Thymus (tissue), 11 donors: ENCODE data around the gene ENTHD1. TPM values are rescaled to one million over a fixed set of nuclear protein-coding genes. Genes with fewer than 3 reads are reported as not detected.
A peak's percentile ranks its signal among the peaks of the same experiment; 100 is the strongest.
"Not testable (repeated sequence)": the region's sequence is repeated elsewhere in the genome, so short reads cannot be mapped to it uniquely, and the experiment has no call there.

Source experiments
- DNase-seq, 9 donors: peaks; one replicate each; pipeline ENCODE4 v3.0.0-alpha.2; 2013; ENCODE audit warnings: low spot score in 9 of 9, low read depth in 6 of 9, missing footprints in 1 of 9
- H3K27ac ChIP-seq, 2 donors: one replicate each; pipeline ENCODE4 v1.5.1; 2013; ENCODE audit warnings: control low read depth in 1 of 2, low read depth in 1 of 2, low read length in 1 of 2, mild to moderate bottlenecking in 1 of 2, moderate library complexity in 1 of 2
- H3K27me3 ChIP-seq, 2 donors: one replicate each; pipeline ENCODE4 v1.5.1; 2013; ENCODE audit warnings: low read length in 1 of 2; ENCODE audit not compliant: control insufficient read depth in 2 of 2, insufficient read depth in 1 of 2
- H3K36me3 ChIP-seq, 2 donors: one replicate each; pipeline ENCODE4 v1.5.1; 2013; ENCODE audit warnings: low read length in 1 of 2, mild to moderate bottlenecking in 1 of 2, moderate library complexity in 1 of 2; ENCODE audit not compliant: control insufficient read depth in 2 of 2, insufficient read depth in 2 of 2
- H3K4me1 ChIP-seq, 2 donors: one replicate each; pipeline ENCODE4 v1.5.1; 2013; ENCODE audit warnings: low read length in 2 of 2; ENCODE audit not compliant: control insufficient read depth in 2 of 2, insufficient read depth in 2 of 2
- H3K4me3 ChIP-seq, 2 donors: one replicate each; pipeline ENCODE4 v1.5.1; 2013; ENCODE audit warnings: low read length in 2 of 2, control low read depth in 1 of 2, mild to moderate bottlenecking in 1 of 2
- H3K9me3 ChIP-seq, 2 donors: one replicate each; pipeline ENCODE4 v1.5.1; 2013; ENCODE audit warnings: low read length in 1 of 2, mild to moderate bottlenecking in 1 of 2; ENCODE audit not compliant: control insufficient read depth in 2 of 2, insufficient read depth in 1 of 2
- WGBS: extraction: QIAGEN DNeasy Blood & Tissue Kit; methylation state at CpG from one replicate; pipeline ENCODE4 v1.1.7; 2013; 5-methylcytosine and 5-hydroxymethylcytosine counted together
- polyA plus RNA-seq: library from polyadenylated mRNA; stranded (reverse); fragments of 200-250 nt; gene quantifications from one replicate; pipeline ENCODE4 v1.2.3, GENCODE V29; 2013
- total RNA-seq: library from RNA; stranded (reverse); fragments of 120-200 nt; gene quantifications from one replicate; pipeline ENCODE4 v1.2.4, GENCODE V29; 2013
- donor health status: healthy.

The ENTHD1 gene
- total and polyA plus RNA-seq, 2 donors, result 0.85 to 1.2 TPM

GRCh38 chr22:39851606-39852315 lies 41.8 kb downstream of the ENTHD1 start:
- WGBS, result 93% methylated on average over 4 of the region's 4 CpGs
- H3K36me3 ChIP-seq, result no peaks in the 10 kb centered on the region
- no peak overlapping the region for H3K27ac ChIP-seq
- DNase-seq, result no peak
- H3K27me3 ChIP-seq, result no peaks in the 10 kb centered on the region
- no peaks in the 10 kb centered on the region for H3K9me3 ChIP-seq
- H3K4me1 ChIP-seq, result no peaks in the 10 kb centered on the region
- no peak overlapping the region for H3K4me3 ChIP-seq

DNA sequence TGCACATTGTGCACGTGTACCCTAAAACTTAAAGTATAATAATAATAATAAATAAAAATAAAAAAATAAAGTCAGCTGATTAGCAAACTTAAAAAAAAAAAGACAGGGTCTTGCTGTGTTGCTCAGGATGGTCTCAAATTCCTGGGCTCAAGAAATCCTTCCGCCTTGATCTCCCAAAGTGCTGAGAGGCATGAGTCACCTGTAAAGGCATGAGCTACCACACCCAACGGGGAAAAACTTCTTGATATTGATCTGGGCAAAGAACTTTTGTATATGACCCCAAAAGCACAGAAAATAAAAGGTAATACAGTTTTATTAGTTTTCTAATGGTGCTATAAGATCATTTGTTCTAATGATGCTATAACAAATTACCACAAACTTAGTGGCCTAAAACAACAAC lies 46.1 kb downstream of the ENTHD1 start:
- Histone ChIP-seq H3K4me1 (no peaks in the 10 kb centered on the region), H3K4me3 (no peak overlapping the region), H3K9me3 (no peaks in the 10 kb centered on the region), H3K27me3 (no peaks in the 10 kb centered on the region), H3K36me3 (no peaks in the 10 kb centered on the region), H3K27ac (no peak overlapping the region)
- no peak for DNase-seq
- WGBS, result 96% methylated on average over 3 of the region's 3 CpGs

- not testable (repeated sequence) for H3K36me3 ChIP-seq, H3K27ac ChIP-seq, H3K9me3 ChIP-seq, H3K4me3 ChIP-seq, H3K4me1 ChIP-seq, DNase-seq, H3K27me3 ChIP-seq
- whole genome bisulfite sequencing, result 94% methylated on average over 1 of the region's 1 CpG
These were observed 47.0 kb downstream of the ENTHD1 start for GRCh38 chr22:39846539-39846938.

DNA sequence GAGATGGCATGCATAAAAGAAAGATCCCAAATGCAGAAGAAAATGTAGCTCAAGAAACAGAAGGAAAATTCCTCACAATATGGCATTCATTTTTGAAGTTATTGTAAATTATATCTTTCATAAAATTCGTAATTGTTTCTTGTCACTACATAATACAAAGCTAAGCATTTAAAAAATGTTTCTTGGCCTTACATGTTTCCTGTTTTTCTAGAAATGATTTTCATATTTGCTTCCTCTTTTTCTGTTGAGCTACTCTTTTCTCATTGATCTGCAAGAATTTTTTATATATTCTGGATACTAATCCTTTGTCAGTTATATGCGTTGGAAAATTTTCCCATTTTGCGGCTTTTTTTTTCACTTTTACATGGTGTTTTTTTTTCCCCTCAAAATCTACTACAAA lies 48.0 kb downstream of the ENTHD1 start:
- Histone ChIP-seq H3K27me3 (no peaks in the 10 kb centered on the region), H3K27ac (no peak overlapping the region)
- 76% methylated on average over 3 of the region's 3 CpGs for whole genome bisulfite sequencing

GRCh38 chr22:39839917-39840510 lies 53.5 kb downstream of the ENTHD1 start:
- WGBS, result 91% methylated on average over 5 of the region's 5 CpGs
- DNase-seq, result peak in 1 of 9 donors; percentile 31

More for the DNA sequence above, 48.0 kb downstream of the ENTHD1 start:
- Histone ChIP-seq H3K9me3 (no peaks in the 10 kb centered on the region), H3K36me3 (no peaks in the 10 kb centered on the region), H3K4me1 (no peaks in the 10 kb centered on the region), H3K4me3 (no peak overlapping the region)
- no peak for DNase-seq

DNA sequence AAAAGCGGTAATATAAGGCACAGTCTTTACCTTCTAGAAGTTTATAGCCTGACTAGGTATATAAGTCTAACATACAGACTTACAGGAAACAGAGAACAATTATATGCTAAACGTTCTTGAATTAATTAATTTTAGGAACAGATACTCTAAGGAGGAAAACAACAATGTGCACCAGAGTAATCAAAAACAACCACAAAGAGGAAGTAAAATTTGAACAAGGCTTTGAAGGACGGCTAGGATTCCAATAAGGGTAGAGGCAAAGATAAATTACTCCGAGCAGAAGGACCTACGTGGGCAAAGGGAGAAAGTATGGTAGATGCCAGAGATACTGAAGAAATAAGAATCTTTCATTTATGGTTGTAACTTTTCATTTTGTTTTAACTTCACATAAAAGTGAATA lies 54.4 kb downstream of the ENTHD1 start:
- Histone ChIP-seq H3K27me3 (no peaks in the 10 kb centered on the region), H3K27ac (no peak overlapping the region), H3K9me3 (no peaks in the 10 kb centered on the region), H3K4me3 (no peak overlapping the region), H3K36me3 (no peaks in the 10 kb centered on the region), H3K4me1 (no peaks in the 10 kb centered on the region)
- WGBS, result 42% methylated on average over 5 of the region's 5 CpGs
- DNase-seq, result no peak

More at GRCh38 chr22:39839917-39840510, 53.5 kb downstream of the ENTHD1 start:
- H3K4me1 ChIP-seq, result no peaks in the 10 kb centered on the region
- H3K4me3 ChIP-seq, result no peak overlapping the region
- H3K9me3 ChIP-seq, result no peaks in the 10 kb centered on the region
- H3K36me3 ChIP-seq, result no peaks in the 10 kb centered on the region
- no peaks in the 10 kb centered on the region for H3K27me3 ChIP-seq
- H3K27ac ChIP-seq, result no peak overlapping the region

- Histone ChIP-seq H3K9me3 (no peaks in the 10 kb centered on the region), H3K4me3 (no peak overlapping the region), H3K27me3 (no peaks in the 10 kb centered on the region), H3K27ac (no peak overlapping the region), H3K4me1 (peaks cover 4 to 15% of the 10 kb centered on the region in 2 donors), H3K36me3 (no peaks in the 10 kb centered on the region)
- 88% methylated on average over 2 of the region's 2 CpGs for WGBS
- DNase-seq, result no peak
These were observed 60.0 kb downstream of the ENTHD1 start for GRCh38 chr22:39833610-39834009.

GRCh38 chr22:39833093-39833492 lies 60.5 kb downstream of the ENTHD1 start:
- Histone ChIP-seq H3K9me3 (no peaks in the 10 kb centered on the region), H3K36me3 (no peaks in the 10 kb centered on the region), H3K4me1 (peaks cover 4 to 15% of the 10 kb centered on the region in 2 donors), H3K27ac (no peak overlapping the region), H3K27me3 (no peaks in the 10 kb centered on the region), H3K4me3 (no peak overlapping the region)
- no peak for DNase-seq
- WGBS, result 0% methylated on average over 1 of the region's 1 CpG

- Histone ChIP-seq H3K4me3 (no peak overlapping the region), H3K36me3 (no peaks in the 10 kb centered on the region), H3K4me1 (peaks cover 4 to 15% of the 10 kb centered on the region in 2 donors), H3K9me3 (no peaks in the 10 kb centered on the region), H3K27me3 (no peaks in the 10 kb centered on the region), H3K27ac (peak overlapping the region in 1 of 2 donors; percentile 42)
- 55% methylated on average over 7 of the region's 7 CpGs for WGBS
- peak in 8 of 9 donors; percentile 6 to 58 (median 26) for DNase-seq
These were observed 60.9 kb downstream of the ENTHD1 start for GRCh38 chr22:39832627-39833074.
